NCI-H2107 (cell line): ENCODE data around the gene EVI5.
"Not testable (repeated sequence)": the region's sequence is repeated elsewhere in the genome, so short reads cannot be mapped to it uniquely, and the experiment has no call there.

ENCODE experiments used
- DNase-seq: peaks from one replicate; lab custom pipeline; 2025; lab: John Stamatoyannopoulos, UW

The EVI5 gene

GRCh38 chr1:92748138-92748537 is 36.8 kb downstream of the EVI5 start:
- no peak for DNase-seq

DNA sequence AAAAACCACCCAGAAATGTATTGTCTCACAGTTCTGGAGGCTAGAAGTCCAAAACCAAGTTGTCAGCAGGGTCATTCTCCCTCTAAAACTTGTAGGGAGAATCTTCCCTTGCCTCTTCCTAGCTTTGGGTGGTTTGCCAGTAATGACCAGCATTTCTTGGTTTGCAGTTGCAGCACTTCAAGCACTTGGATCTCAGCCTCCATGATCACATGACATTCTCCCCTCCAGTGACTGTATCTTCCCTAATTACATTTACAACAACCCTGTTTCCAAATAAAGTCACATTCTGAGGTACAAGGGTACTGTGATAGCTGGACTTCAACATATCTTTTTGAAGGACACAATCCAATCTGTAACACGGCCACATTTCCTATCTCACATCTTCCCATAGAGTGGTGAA is 37.2 kb downstream of the EVI5 start:
- DNase-seq: no peak

- DNase-seq: not testable (repeated sequence)
Observed at GRCh38 chr1:92746255-92746654, 38.7 kb downstream of the EVI5 start.

GRCh38 chr1:92743221-92743620 is 41.7 kb downstream of the EVI5 start:
- DNase-seq: no peak

GRCh38 chr1:92739669-92740524 is 45.0 kb downstream of the EVI5 start:
- no peak for DNase-seq

DNA sequence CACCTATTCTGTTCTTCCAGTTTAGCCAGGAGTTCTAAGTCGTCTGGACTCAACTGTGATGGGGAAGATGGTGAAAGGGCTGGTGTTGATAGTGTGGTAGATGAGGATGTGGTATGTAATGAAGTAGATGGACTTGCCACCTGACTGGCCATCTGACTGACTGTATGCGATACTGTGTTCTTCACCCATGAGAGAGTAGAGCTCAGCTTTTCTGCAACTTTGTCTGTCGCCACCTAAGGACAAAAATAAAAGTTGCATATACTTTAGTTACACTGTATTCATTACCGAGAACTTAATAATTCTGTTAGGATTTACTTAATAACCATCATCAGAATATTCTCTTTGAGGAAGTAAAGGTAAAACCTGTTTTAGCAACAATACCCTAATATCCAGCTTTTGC is 48.5 kb downstream of the EVI5 start:
- no peak for DNase-seq

GRCh38 chr1:92730476-92730875 is 54.4 kb downstream of the EVI5 start:
- no peak for DNase-seq

GRCh38 chr1:92728697-92729096 is 56.2 kb downstream of the EVI5 start:
- DNase-seq: no peak

- not testable (repeated sequence) for DNase-seq
Observed at GRCh38 chr1:92723713-92724112, 61.2 kb downstream of the EVI5 start.

GRCh38 chr1:92721886-92722285 is 63.0 kb downstream of the EVI5 start:
- DNase-seq: no peak

DNA sequence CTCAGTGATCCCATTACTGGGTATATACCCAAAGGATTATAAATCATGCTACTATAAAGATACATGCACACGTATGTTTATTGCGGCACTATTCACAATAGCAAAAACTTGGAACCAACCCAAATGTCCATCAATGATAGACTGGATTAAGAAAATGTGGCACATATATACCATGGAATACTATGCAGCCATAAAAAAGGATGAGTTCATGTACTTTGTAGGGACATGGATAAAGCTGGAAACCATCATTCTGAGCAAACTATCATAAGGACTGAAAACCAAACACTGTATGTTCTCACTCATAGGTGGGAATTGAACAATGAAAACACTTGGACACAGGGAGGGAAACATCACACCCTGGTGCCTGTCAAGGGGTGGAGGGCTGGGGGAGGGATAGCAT is 63.8 kb downstream of the EVI5 start:
- not testable (repeated sequence) for DNase-seq

DNA sequence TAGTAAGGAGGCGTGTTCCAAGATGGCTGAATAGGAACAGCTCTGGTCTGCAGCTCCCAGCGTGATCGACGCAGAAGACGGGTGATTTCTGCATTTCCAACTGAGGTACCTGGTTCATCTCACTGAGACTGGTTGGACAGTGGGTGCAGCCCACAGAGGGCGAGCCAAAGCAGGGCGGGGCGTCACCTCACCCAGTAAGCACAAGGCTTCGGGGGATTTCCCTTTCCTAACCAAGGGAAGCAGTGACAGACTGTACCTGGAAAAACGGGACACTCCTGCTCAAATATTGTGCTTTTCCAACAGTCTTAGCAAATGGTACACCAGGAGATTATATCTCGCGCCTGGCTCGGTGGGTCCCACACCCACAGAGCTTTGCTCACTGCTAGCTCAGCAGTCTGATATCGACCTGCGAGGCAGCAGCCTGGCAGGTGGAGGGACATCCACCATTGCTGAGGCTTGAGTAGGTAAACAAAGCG is 69.4 kb downstream of the EVI5 start:
- DNase-seq: not testable (repeated sequence)

GRCh38 chr1:92713939-92714338 is 71.0 kb downstream of the EVI5 start:
- no peak for DNase-seq

GRCh38 chr1:92711473-92712165 is 73.3 kb downstream of the EVI5 start:
- no peak for DNase-seq

DNA sequence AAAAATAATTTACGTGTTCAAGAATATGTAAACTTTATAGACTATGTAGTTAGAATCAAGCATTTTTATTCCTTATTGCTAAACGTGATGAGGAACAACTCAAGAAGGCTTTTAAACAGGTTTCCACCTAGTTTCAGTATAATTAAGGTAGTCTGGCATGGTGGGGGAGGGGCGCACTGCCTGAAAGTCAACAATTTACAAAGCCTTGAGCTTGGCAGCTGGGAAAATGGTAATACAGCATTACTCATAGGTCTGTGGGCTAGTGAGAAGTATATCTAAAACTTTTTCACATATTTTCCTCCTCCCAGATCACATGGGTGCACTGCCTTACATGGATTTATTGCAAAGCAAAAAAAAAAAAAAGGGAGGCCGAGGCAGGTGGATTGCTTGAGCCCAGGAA is 75.2 kb downstream of the EVI5 start:
- DNase-seq: no peak

DNA sequence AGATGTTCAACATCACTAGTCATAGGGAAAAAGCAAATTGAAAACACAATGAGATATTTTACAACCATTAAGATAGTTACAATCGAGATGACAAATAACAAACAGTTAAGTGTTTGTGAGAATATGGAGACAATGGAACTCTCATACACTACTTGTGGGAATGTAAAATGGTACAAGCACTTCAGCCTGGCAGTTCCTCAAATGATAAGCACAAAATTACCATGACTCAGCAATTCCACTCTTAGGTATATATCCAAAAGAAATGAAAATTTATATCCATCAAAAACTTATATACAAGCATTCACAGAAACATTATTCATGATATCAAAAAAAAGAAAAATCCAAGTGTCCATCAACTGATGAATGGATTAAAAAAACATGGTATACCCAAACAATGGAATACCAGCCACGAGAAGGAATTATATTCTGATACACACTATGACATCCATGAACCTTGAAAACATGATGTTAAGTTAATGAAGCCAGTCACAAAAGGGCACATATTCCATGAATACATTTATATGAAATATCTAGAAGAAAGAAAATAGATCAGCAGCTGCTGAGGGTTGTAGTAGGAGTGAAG is 76.4 kb downstream of the EVI5 start:
- DNase-seq: no peak

GRCh38 chr1:92707709-92708108 is 77.2 kb downstream of the EVI5 start:
- DNase-seq: no peak

DNA sequence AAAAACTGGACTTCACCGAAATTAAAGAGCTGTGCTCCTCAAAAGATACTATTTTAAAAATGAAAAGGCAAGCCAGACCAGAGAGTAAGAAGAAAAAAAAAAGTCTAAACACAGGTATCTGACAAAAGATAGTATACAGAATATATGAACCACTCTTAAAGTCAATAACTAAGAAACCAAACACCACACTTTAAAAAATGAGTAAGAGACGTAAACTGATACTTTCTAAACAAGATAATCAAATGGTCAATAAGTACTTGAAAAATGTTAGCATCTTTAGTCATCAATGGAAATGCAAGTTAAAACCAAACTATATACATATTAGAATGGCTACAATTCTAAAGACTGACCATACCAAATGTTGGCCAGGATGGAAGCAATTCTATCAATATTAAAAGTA is 77.6 kb downstream of the EVI5 start:
- DNase-seq: no peak

DNA sequence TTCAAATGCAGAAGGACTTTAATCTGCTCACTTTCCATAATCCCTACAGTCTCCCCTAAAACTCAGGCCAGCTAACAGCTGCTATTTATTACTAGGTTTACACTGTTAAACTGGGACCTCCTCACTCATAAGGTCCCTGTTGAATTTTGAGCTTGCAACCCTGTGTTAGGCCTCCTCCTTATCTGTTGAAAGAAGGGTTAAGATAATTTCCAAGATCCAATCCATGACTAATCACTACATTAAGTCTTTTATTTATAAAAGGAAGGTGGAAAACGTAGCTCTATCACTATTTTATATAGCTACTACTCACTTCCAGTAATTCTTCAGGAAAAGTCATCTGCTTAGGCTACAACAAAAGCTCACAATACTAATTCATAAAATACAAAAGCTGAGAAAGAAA is 79.5 kb downstream of the EVI5 start:
- DNase-seq: no peak

GRCh38 chr1:92701147-92701546 is 83.8 kb downstream of the EVI5 start:
- no peak for DNase-seq

DNA sequence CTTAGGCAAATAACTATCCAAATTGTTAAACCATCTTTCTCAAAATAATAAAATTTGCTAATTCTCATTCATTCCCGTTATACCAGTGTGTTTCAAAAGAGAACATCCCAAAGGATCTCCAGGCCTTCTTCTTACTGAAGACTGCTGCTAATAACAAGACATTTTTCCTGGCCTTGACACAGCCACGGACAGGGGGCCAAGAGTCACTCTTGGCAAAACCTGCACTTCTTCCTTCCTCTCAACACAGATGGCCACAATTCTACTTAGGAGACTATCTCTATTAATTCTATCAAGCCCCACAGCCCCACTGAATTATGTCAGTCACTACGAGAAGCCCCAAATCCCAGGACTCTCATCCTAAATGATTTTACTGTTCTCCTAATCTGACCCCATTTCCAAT is 86.0 kb downstream of the EVI5 start:
- no peak for DNase-seq

DNA sequence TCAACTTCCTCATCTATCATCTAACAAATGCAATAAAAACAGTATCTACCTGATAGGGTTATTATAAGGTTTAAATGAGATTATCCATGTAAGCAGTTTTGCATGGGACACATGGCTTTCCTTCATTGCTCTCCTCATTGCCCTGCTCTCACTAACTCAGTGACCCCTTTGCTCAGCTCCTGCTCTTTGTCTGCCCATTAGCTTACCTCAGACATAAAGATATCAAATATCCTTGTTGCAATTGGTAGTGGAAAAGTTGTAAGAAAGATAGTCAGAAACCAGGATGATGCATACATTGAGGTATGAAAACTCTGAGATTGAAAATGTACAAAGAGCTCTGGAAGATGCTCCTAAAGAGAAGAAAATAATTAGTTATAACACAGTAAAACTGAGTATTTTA is 89.8 kb downstream of the EVI5 start:
- DNase-seq: no peak

GRCh38 chr1:92691925-92692324 is 93.0 kb downstream of the EVI5 start:
- no peak for DNase-seq
